HG03064 (cell line): ENCODE results near the gene EIF4E.

Source experiments
- ATAC-seq: cut with Tn5 transposase; IDR thresholded peaks from one replicate; pipeline ENCODE4 v1.9.1; 2021; ENCODE audit warnings: low read depth; ENCODE audit not compliant: unreplicated experiment

EIF4E gene, protein sequence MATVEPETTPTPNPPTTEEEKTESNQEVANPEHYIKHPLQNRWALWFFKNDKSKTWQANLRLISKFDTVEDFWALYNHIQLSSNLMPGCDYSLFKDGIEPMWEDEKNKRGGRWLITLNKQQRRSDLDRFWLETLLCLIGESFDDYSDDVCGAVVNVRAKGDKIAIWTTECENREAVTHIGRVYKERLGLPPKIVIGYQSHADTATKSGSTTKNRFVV

DNA sequence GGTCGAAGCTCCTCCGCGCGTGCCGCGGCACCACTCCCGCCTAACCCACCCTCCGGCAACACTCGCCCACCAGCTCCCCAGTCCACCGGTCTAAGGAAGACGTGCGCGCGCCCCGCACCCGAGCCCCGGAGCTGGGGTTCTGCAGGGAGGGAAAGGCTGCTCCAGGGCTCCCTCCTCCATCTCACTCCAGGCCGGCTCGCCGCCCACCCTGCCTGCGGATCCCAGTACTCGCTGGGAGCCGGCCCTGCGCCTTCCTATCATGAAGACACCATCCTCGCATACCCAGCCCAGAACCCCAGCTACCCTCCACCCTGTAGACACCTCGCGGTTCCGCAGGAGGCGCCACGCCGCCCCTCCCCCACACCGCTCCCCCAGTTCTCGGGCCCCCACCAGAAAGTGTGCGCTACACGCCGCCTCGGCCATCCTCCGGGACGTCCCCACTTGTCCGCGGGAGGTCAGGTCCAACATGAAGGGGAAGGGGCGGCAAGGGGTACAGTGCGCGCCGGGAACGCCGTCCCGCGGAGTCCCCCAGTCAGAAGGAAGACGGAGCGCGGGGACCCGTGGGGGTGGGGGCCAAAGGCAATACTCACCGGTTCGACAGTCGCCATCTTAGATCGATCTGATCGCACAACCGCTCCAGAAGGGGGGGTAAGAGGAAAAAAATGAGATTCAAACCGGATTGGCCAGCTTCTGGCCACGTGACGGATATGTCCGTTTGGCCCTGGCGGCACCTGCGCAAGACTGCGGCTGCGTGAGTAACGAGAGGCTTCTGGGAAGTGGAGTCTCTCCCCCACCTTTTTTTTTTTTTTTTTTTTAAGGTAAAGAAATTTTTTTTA is at the start of gene EIF4E:
Gene EIF4E, minus strand, starts transcription at position 629 of the 836 bp plus-strand sequence. Its CDS starts 21 bp downstream, at position 608.
- peak; percentile 73 for ATAC-seq

GRCh38 chr4:98977557-98977956 is 48.6 kb upstream of the EIF4E start:
- ATAC-seq, result no peak

GRCh38 chr4:98976716-98977115 is 47.8 kb upstream of the EIF4E start:
- no peak for ATAC-seq

- no peak for ATAC-seq
Observed at GRCh38 chr4:98969878-98970785, 41.2 kb upstream of the EIF4E start.

- ATAC-seq, result no peak
Observed at GRCh38 chr4:98967786-98968329, 38.9 kb upstream of the EIF4E start.

DNA sequence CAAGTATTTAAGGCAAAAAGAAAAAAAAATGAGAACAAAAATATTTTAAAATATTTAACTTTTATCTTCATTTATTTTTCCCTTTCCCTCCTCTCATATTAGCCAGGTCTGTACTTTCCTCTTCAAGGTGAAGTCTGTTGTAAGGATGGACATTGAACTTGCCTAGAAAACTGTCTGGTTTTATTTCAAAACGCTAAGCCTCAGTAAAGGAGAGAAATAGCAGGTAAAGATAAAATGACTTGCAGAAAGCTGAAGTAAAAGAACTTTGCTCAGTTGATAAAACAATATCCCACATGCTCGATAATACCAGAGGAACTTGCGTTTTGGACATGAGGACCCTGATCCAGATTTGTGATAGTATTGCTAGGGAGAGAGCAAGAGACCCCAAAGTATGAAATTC is 38.0 kb upstream of the EIF4E start:
- ATAC-seq, result no peak

DNA sequence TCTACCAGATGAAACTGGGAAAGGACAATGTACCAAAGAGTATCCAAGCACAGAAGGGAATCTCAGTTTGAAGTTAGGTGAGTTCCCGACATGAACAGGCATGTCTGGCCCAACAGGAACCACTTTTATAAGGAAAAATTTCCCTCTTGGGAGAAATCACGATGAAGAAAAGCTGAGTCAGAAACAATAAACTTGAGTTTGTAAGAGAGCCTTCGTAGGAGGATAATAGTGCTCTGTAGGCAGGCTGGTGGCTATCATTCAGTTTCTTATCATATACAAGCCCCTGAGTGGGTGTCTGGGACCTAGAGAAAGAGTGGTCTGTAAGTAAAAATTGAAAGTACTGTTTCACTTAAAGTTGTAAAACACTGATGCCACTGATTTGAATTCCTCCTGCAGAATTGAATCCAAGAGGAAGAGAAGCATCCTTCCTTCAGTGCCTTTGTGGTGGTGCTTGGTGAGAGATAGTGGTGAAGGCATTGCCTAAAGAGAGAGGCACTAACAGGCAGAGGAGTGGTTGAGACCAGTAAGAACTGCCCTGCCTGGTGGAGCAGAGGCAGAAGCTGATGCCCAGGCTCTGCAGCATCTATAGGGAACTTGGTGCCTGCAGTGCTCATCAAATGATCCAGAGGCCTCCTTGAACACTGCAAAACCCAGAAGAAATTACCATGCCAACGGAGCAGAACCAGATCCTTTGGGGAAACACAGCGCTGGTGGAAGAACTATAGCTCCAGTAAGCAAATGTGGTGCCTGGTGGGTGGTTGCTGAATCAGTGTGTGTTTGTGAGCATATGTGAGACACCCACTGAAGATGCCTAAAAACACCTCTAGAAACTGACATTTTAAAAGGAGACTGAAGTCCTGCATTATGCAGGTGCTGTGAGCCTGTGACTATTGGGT is 34.9 kb upstream of the EIF4E start:
- no peak for ATAC-seq

DNA sequence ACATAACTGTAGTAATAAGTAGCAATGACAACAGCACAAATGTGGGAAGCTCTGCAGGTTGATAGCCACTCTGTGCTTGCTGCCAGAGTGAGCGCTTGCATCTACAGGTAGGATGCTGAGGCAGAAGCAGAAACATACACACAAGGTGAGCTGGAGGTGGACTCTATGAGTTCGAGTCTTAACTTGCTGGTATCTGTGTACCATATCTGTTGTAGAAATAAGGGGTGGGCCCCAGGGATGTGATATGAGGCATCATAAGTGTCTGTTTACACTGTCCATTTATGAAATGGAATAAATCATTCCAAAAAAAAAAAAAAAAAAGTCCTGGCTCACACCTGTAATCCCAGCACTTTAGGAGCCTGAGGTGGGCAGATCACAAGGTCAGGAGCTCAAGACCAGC is 32.8 kb upstream of the EIF4E start:
- no peak for ATAC-seq

- ATAC-seq, result no peak
Observed at GRCh38 chr4:98959411-98959810, 30.5 kb upstream of the EIF4E start.

GRCh38 chr4:98958065-98958464 is 29.1 kb upstream of the EIF4E start:
- no peak for ATAC-seq

DNA sequence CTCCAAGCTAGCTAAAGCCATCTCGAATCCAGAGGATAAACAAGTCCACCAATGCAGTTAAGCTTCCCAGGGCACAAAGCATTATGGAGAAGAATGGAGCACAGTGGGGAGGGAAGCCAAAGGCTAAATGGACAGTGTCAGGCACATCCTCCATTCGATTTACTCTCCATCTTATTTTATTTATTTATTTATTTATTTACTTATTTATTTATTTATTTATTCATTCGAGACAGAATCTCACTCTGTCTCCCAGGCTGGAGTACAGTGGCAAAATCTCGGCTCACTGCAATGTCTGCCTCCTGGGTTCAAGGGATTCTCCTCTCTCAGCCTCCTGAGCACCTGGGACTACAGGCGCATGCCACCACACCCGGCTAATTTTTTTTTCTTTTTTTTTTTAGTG is 26.3 kb upstream of the EIF4E start:
- ATAC-seq, result no peak

GRCh38 chr4:98951710-98952109 is 22.8 kb upstream of the EIF4E start:
- no peak for ATAC-seq

DNA sequence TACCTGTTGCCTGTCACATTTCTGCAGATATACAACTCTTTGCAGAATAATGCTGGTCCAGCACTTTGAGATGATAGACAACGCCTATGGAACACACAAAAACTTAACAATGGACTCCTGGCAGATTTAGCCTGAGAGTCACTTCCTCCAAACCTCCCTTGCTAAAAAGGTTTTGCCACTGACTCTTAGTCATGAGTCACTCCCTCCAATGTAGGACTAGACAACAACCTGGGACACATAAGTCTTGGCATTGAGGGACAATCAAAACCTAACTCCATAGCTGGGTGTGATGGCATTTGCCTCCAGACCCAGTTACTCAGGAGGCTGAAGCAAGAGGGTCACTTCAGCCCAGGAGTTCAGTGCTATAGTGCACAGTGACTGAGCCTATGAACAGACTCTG is 22.0 kb upstream of the EIF4E start:
- no peak for ATAC-seq

DNA sequence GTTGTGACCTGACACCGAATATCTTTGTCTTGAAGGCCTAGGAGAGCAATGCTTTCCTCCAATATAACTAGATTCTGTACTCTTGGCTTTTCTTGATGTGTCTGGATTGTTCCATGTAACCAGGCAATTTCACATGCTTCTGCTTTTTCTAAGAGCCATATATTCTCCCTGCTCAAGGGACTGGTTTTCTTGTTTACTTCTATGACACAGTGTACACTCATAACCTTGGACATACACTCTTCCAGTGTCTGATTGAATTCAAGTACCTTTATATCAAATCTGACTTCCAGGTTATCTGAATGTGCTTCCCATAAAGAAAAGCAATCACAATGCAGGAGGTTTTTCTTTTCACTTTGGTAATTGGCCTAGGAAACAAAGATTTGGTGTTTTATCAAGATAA is 17.4 kb upstream of the EIF4E start:
- no peak for ATAC-seq

DNA sequence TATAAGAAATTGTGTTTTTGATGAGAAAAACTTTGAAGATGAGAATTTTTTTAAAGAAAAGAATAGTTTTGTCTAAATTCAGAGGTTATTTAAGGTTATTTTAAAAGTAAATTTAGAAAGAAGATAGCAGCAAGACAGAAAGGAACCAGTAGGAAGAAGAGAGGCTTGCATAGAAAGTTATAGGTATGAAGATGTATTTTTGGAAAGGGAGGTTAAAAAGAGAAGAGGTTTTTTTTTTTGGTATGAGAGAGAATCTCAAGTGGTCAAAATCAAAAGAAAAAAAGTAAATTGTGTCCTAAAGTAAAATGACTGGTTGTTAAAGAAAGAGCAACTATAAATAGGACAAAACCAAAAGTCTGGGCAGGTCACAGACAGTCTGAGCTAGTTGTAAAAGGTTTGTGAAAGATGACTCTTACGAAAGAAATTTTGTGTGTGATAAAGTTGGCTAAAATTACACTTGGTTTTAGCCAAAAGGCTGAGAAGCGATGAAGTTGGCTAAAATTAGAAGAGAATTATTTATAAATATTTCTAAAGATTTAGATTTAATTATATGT is 16.4 kb upstream of the EIF4E start:
- no peak for ATAC-seq

- no peak for ATAC-seq
Observed at GRCh38 chr4:98939892-98940298, 11.0 kb upstream of the EIF4E start.

- no peak for ATAC-seq
Observed at GRCh38 chr4:98939438-98939837, 10.5 kb upstream of the EIF4E start.

DNA sequence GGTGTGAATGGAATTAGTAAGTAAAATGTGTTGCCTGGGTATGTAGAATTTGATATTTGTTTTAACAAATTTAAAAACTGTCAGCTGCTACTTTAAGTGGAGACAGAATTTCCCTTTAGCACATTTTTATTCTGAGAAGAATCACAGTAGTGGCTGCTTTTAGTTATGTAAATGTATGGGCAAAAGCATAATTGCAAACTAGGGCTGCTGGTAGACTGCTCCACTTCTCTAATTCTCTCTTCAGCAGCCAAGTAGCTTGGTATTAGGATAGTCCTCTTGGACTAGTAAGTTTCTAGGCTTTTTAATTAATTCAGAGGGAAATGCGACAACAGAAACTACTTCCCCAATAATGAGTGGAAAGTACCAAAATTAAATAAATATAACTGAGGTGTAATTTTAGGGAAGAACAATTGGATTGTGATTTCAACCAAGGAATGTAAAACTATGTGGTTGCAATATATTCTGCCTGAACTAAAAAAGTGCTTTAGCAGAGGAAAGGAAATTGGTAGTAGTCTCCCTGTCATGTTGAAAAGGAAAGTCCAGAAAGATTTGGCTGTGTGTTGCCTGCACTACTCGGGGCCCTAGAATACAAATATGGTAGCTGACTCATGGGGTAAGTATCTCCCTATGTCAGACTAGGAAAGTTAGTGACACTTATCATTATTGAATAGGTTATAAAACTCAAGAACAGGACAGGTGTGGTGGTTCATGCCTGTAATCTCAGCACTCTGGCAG is 9.2 kb upstream of the EIF4E start:
- ATAC-seq, result no peak

GRCh38 chr4:98935633-98936032 is 6.7 kb upstream of the EIF4E start:
- ATAC-seq, result no peak
